Ascending aorta (tissue), 2 donors: Measurements from ENCODE around the gene FCSK. TPM values are rescaled to one million over a fixed set of nuclear protein-coding genes. Genes with fewer than 3 reads are reported as not detected.

Source experiments
- DNase-seq, 2 donors: peaks; one replicate each; pipeline ENCODE4 v3.0.0-alpha.2; 2019; ENCODE audit warnings: low spot score in 2 of 2
- H3K27ac ChIP-seq, 2 donors: fragments of 200-600 bp; sonication (generic); one replicate each; pipeline ENCODE4 v1.5.1; 2016 to 2017; ENCODE audit warnings: mild to moderate bottlenecking in 1 of 2
- H3K27me3 ChIP-seq: fragments of 200-600 bp; sonication (generic); one replicate; pipeline ENCODE4 v1.5.1; 2017
- H3K36me3 ChIP-seq, 2 donors: fragments of 200-600 bp; sonication (generic); one replicate each; pipeline ENCODE4 v1.5.1; 2016
- H3K4me1 ChIP-seq, 2 donors: fragments of 200-600 bp; sonication (generic); one replicate each; pipeline ENCODE4 v1.5.1; 2016 to 2017; ENCODE audit warnings: mild to moderate bottlenecking in 1 of 2
- H3K4me3 ChIP-seq, 2 donors: fragments of 200-600 bp; sonication (generic); one replicate each; pipeline ENCODE4 v1.5.1; 2016 to 2017; ENCODE audit warnings: mild to moderate bottlenecking in 1 of 2
- H3K9me3 ChIP-seq, 2 donors: fragments of 200-600 bp; sonication (generic); one replicate each; pipeline ENCODE4 v1.5.1; 2016
- intact Hi-C: fragments of 100-400 bp; cut with DNase I; formaldehyde crosslinking; loops from one replicate; pipeline ENCODE4 v1.15.1; 2023
- total RNA-seq: library from RNA; depleted of rRNA; stranded (reverse); fragments of >200 nt; gene quantifications from one replicate; pipeline ENCODE4 v1.1.0, GENCODE V29; 2016
- TF ChIP-seq, protein P1 (sequence below), 3 experiments: fragments of 200-600 bp in 2 of 3; fragments of 450-650 bp in 1 of 3; sonication (generic) in 2 of 3; IDR thresholded peaks; one replicate each; pipeline ENCODE4 v1.5.1; 2016 to 2019; ENCODE audit warnings: antibody characterized with exemption in 3 of 3, mild to moderate bottlenecking in 1 of 3, moderate library complexity in 1 of 3

The FCSK gene
- total RNA-seq, 1 donor from 2014 or later = 54.5 TPM

DNA sequence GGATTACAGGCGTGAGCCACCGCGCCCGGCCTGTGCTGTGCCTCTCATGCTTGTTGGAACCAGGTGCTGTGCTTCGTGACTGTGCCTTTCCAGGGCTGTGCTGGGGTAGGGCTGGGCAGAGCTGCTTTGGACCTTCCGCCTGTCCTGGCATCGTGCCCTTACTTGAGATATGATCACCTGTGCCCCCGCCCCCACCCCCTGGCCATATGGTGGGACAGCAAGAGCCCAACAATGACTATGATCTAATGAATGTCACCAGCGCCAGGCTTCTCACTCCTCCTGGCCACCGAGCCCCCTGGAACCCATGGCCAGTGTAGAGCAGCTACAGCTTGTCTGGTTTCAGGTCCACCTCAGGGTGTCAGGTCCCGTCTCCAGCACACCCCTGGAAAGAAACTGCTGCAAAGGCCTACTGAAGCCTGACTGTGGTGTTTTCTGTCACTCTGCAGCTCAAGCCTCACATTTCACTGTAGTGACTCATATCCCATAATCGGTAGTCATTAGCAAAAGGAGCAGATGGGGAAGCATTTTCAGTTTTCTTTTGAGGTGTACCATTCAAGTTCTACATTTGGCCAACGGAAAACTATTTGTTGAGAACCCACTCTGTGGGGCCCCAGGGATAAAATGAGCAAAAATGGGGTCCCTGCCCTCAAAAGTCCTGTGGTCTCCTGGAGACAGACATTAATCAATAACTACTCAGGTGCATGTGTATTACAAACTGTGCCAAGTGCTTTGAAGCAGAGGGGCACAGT is 22.1 kb downstream of the FCSK start:
- Histone ChIP-seq H3K9me3 (no peaks in the 10 kb centered on the region), H3K4me3 (no peak overlapping the region), H3K36me3 (peaks cover 43 to 76% of the 10 kb centered on the region in 2 donors), H3K27ac (peak overlapping the region; percentile 38 to 44), H3K4me1 (peaks cover 0 to 7% of the 10 kb centered on the region in 2 donors), H3K27me3 (no peaks in the 10 kb centered on the region)
- intact Hi-C loops = no loop called here
- DNase-seq = no peak
- TF ChIP-seq, protein P1, sequence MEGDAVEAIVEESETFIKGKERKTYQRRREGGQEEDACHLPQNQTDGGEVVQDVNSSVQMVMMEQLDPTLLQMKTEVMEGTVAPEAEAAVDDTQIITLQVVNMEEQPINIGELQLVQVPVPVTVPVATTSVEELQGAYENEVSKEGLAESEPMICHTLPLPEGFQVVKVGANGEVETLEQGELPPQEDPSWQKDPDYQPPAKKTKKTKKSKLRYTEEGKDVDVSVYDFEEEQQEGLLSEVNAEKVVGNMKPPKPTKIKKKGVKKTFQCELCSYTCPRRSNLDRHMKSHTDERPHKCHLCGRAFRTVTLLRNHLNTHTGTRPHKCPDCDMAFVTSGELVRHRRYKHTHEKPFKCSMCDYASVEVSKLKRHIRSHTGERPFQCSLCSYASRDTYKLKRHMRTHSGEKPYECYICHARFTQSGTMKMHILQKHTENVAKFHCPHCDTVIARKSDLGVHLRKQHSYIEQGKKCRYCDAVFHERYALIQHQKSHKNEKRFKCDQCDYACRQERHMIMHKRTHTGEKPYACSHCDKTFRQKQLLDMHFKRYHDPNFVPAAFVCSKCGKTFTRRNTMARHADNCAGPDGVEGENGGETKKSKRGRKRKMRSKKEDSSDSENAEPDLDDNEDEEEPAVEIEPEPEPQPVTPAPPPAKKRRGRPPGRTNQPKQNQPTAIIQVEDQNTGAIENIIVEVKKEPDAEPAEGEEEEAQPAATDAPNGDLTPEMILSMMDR (IDR thresholded peaks at IDR 0.05) = no peak

DNA sequence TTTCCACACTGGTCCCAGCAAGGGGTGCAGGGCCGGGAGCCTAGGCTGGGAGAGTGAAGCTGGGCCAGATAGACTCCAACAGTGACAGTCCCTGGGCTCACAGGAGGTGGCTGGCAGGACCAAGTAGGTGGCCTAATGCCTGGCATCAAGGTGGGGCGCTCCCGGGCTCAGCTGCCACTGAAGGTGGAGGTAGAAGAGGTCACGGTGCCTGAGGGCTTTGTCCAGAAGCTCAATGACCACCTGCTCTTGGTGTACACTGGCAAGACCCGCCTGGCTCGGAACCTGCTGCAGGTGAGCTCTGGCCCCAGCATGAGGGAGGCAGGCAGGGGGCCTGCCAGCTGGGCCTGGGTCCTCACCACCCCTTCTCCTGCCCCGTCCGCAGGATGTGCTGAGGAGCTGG is 23.8 kb downstream of the FCSK start:
- Histone ChIP-seq H3K36me3 (peaks cover 42 to 71% of the 10 kb centered on the region in 2 donors), H3K27me3 (no peaks in the 10 kb centered on the region), H3K4me3 (no peak overlapping the region), H3K4me1 (peaks cover 0 to 7% of the 10 kb centered on the region in 2 donors), H3K9me3 (no peaks in the 10 kb centered on the region), H3K27ac (no peak overlapping the region)
- TF ChIP-seq, protein P1 (IDR thresholded peaks at IDR 0.05) = no peak
- no peak for DNase-seq
- intact Hi-C loops = no loop called here

DNA sequence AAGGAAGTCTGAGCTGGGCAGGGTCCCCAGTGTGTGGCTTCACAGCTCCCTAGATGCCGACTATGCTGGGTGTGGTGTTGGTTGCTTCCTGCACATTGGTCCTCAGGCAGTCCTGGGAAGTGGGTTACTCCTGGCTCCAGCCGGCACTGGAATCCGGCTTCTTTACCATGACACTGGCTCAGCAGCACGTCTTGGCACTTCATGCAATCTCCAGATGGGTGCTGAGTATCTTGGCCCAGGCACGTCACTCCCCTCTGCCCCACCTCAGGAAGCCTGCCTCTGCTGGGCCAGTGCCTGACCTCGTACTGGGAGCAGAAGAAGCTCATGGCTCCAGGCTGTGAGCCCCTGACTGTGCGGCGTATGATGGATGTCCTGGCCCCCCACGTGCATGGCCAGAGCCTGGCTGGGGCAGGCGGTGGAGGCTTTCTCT is 24.5 kb downstream of the FCSK start:
- Histone ChIP-seq H3K4me3 (no peak overlapping the region), H3K27me3 (no peaks in the 10 kb centered on the region), H3K27ac (peak overlapping the region in 1 of 2 donors; percentile 18), H3K4me1 (peaks cover 0 to 7% of the 10 kb centered on the region in 2 donors), H3K36me3 (peaks cover 42 to 71% of the 10 kb centered on the region in 2 donors), H3K9me3 (no peaks in the 10 kb centered on the region)
- no peak for DNase-seq
- TF ChIP-seq, protein P1 (IDR thresholded peaks at IDR 0.05) = no peak
- intact Hi-C loops = no loop called here

DNA sequence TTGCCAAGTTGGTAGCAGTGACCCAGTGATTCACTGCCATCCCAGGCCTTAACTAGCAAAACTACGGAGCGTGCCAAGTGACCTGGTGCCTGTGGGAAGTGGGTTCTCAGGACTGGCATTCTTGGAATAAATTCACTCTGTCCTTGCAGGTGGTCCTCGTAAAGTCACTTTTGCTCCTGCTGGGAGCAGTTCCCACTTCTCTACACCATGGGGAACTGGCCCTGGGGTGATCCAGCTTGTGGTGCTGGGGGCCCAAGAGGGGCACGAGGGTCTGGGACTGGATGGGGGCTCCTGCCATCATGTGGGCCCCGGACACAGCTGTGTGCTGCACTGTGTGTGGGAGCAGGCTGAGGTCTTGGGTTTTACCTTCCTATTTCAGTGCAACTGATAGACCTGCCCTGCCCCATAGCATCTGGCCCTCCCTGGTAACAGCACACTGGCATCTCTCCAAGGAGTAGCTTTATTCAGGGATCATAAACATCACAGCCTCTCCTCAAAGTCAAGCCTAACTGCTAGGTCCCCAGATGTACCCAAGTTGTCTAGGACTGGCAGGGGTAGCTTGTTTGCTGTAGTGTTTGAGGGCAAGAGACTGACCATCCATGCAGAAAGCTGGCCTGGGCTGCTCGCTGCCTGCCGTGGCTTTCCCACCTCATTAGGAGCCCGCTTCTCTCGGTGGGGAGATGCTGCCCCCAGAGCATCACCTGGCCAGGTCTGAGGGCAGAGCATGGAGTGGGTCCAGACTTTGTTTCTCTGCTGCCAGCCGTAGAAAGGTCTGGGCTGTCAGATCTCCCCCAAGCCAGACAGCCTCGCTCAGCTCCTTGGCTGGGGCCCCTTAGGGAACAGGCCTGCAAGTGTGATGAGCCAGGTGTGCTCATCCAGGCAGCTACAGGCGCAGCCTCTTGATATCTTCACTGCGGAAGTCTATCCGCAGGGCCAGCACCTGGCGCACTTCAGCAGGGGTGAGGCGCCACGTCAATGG is 26.0 kb downstream of the FCSK start:
- TF ChIP-seq, protein P1 (IDR thresholded peaks at IDR 0.05) = no peak
- Histone ChIP-seq H3K4me3 (no peak overlapping the region), H3K36me3 (peaks cover 32 to 63% of the 10 kb centered on the region in 2 donors), H3K9me3 (no peaks in the 10 kb centered on the region), H3K27me3 (no peaks in the 10 kb centered on the region), H3K27ac (no peak overlapping the region), H3K4me1 (peaks cover 0 to 7% of the 10 kb centered on the region in 2 donors)
- no peak for DNase-seq
- intact Hi-C loops = no loop called here

DNA sequence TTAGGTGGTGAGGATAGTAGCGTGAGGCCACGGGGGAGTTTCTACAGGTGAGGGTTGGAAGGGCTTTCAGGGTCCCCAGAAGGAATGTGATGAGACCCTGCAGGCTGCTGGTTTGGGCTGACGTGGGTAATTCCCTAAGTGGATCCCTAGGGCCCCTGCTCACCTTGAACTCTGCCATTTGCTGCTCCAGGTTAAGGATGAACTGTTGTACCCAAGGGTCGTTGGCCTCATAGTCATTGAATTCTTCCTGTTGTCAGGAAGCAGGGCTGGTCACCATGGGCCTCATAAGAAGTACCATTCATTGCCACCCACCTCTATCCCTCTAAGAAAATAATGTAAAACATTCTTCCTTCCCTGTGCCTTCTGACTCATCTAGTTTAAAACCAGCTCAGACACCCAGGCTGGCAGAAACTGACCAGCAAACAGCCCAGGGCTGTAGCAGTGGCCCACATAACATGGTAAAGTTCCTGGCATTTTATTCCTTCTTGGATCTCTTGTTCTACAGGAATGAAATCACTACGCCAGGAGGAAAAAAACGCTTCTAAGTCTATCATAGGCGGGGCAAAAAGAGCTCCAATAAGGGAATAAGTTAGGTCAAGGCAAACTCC is 27.6 kb downstream of the FCSK start:
- peak overlapping the region; percentile 56 to 65 for H3K27ac ChIP-seq
- no peaks in the 10 kb centered on the region for H3K4me1 ChIP-seq
- peaks cover 38 to 65% of the 10 kb centered on the region in 2 donors for H3K36me3 ChIP-seq
- H3K4me3 ChIP-seq = no peak overlapping the region
- TF ChIP-seq, protein P1 (IDR thresholded peaks at IDR 0.05) = no peak
- no peaks in the 10 kb centered on the region for H3K9me3 ChIP-seq
- intact Hi-C loops = no loop called here
- DNase-seq = no peak
- H3K27me3 ChIP-seq = no peaks in the 10 kb centered on the region
